ENCODE measurements around the gene PGM5.

Gene PGM5

GRCh38 chr9:68443624-68444023, 87.2 kb downstream of the PGM5 start:
- no peak for DNase-seq

- no peak for DNase-seq
These were observed 90.4 kb downstream of the PGM5 start for GRCh38 chr9:68446836-68447235.

GRCh38 chr9:68447611-68448010, 91.2 kb downstream of the PGM5 start:
- no peak for DNase-seq

- no peak for DNase-seq
These were observed 98.3 kb downstream of the PGM5 start for GRCh38 chr9:68454579-68455334.

GRCh38 chr9:68455451-68455850, 99.0 kb downstream of the PGM5 start:
- no peak for DNase-seq

GRCh38 chr9:68457803-68458202, 101.4 kb downstream of the PGM5 start:
- DNase-seq: no peak

GRCh38 chr9:68458918-68459317, 102.5 kb downstream of the PGM5 start:
- no peak for DNase-seq

- no peak for DNase-seq
These were observed 105.8 kb downstream of the PGM5 start for GRCh38 chr9:68462105-68462775.

GRCh38 chr9:68470067-68470466, 113.7 kb downstream of the PGM5 start:
- DNase-seq: no peak

GRCh38 chr9:68470634-68471033, 114.2 kb downstream of the PGM5 start:
- DNase-seq: no peak

GRCh38 chr9:68472119-68472518, 115.7 kb downstream of the PGM5 start:
- DNase-seq: no peak

- DNase-seq: no peak
These were observed 117.4 kb downstream of the PGM5 start for GRCh38 chr9:68473790-68474189.

- DNase-seq: no peak
These were observed 120.0 kb downstream of the PGM5 start for GRCh38 chr9:68476422-68476821.

GRCh38 chr9:68476847-68477246, 120.4 kb downstream of the PGM5 start:
- no peak for DNase-seq

GRCh38 chr9:68480807-68481206, 124.4 kb downstream of the PGM5 start:
- no peak for DNase-seq

GRCh38 chr9:68482548-68482947, 126.1 kb downstream of the PGM5 start:
- no peak for DNase-seq

- DNase-seq: no peak
These were observed 131.7 kb downstream of the PGM5 start for GRCh38 chr9:68488126-68488525.

- no peak for DNase-seq
These were observed 133.2 kb downstream of the PGM5 start for GRCh38 chr9:68489646-68490045.

GRCh38 chr9:68492806-68493205, 136.4 kb downstream of the PGM5 start:
- DNase-seq: no peak

GRCh38 chr9:68493541-68493940, 137.1 kb downstream of the PGM5 start:
- DNase-seq: no peak

- DNase-seq: no peak
These were observed 137.7 kb downstream of the PGM5 start for GRCh38 chr9:68493958-68494577.

- no peak for DNase-seq
These were observed 138.8 kb downstream of the PGM5 start for GRCh38 chr9:68495247-68495646.

GRCh38 chr9:68496356-68496755, 139.9 kb downstream of the PGM5 start:
- no peak for DNase-seq

- DNase-seq: no peak
These were observed 141.2 kb downstream of the PGM5 start for GRCh38 chr9:68497629-68498028.

Data from DMS79 treated with DMSO at 0.1 percent for 48 hours (cell line).